Stimulated activated CD8-positive, alpha-beta memory T cell treated with anti-CD3 and anti-CD28 coated beads, Interleukin-12 subunit alpha, Interleukin-12 subunit beta, amount 100 ng/mL, for 4 hours (primary cell): ENCODE measurements around the gene ZNF362.
"Not testable (repeated sequence)": the region's sequence is repeated elsewhere in the genome, so short reads cannot be mapped to it uniquely, and the experiment has no call there.

Experiments used
- DNase-seq: peaks from one replicate; pipeline ENCODE4 v3.0.0-alpha.2; 2020; ENCODE audit warnings: low read depth

Gene ZNF362

GRCh38 chr1:33256471-33257206 is at the start of gene ZNF362:
ZNF362 (plus strand) TSS chr1:33256492; CDS start chr1:33270575, 14,083 bp downstream.
- DNase-seq = peak; percentile 52

GRCh38 chr1:33211972-33212371 is 44.3 kb upstream of the ZNF362 start:
- DNase-seq = no peak

- no peak for DNase-seq
These were observed 36.2 kb upstream of the ZNF362 start for GRCh38 chr1:33219886-33220661.

GRCh38 chr1:33220676-33221384 is 35.5 kb upstream of the ZNF362 start:
- no peak for DNase-seq

DNA sequence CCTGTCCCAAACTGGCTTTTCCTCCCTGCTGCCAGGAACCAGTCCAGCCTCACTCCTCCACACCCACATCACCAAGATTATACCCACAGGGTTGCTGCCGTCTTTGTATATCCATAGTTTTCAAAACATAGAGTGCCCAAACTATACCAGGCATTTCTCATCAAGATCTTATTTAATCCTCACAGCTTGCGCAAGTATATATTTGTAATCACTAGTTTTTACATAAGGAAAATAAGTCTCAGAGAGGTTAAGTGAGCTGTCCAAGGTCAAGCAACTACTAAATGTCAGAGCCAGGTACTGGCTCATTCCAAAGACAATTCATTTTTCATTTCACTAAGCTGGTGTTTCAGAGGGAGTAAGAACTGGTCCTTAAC is 34.9 kb upstream of the ZNF362 start:
- DNase-seq = no peak

DNA sequence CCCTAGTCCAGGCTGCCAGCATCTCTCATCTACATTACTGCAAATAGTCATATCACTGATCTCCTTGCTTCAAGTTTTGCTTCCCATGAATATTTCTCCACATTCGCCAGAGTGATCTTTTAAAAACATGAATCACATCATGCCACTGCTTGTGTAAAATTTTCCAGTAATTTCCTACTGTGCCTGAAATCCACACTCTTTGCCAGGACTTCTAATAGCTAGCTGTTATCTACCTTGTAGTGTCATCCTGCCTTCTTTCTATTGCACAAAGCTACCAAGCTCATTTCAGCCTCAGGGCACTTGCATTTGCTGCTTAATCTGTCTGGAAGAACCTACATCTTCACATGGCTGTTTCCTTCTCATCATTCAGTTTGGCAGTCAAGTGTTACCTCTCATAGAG is 33.9 kb upstream of the ZNF362 start:
- DNase-seq = no peak

DNA sequence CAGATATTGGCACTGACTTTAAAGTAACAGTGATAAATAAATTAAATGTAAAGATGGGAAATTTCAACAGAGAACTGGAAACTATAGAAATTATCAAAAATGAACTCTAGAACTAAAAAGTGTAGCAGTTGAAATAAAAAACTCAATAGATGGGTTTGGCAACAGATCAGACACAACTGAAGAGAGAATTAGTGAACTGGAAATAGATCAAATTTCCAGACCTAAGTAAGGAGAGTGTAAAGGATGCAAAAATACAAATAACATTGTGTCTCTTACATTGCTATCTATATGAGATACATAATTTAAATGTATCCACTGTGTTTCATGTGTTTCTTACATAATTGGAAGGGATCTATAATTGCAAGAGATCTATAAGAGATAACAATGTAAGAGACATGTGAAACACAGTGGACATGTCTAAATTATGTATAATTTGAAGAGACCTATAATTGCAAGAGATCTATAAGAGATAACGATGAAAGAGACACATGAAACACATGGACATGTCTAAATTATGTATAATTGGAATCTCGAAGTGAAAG is 32.1 kb upstream of the ZNF362 start:
- DNase-seq = no peak

GRCh38 chr1:33225586-33225985 is 30.7 kb upstream of the ZNF362 start:
- DNase-seq = no peak

DNA sequence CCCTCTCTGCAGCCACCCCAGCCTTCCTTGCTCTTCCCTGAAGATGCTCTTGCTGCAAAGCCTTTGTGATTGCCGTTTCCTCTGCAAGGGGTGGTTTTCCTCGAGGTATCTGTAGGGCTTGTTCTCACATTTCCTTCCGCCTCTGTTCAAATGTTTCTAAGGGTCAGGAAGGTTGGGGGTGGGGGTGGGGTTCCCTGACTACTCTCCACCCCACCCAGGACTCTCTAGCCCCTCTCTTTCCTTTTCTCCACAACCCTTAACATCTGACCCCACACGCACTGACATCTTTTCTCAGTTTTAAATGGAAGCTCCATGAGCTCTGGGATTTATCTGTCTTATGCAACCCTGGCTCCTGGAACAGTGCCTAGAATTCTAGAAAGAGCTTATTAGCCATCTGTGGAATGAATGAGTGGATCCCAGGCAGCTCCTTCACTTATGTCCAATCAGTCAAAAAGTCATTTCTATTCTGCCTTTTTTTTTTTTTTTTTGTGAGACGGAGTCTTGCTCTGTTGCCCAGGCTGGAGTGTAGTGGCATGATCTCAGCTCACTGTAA is 27.3 kb upstream of the ZNF362 start:
- no peak for DNase-seq

GRCh38 chr1:33231166-33231565 is 25.1 kb upstream of the ZNF362 start:
- DNase-seq = no peak

- DNase-seq = no peak
These were observed 23.6 kb upstream of the ZNF362 start for GRCh38 chr1:33232716-33233115.

GRCh38 chr1:33234131-33234530 is 22.2 kb upstream of the ZNF362 start:
- no peak for DNase-seq

GRCh38 chr1:33234588-33234990 is 21.7 kb upstream of the ZNF362 start:
- DNase-seq = no peak

DNA sequence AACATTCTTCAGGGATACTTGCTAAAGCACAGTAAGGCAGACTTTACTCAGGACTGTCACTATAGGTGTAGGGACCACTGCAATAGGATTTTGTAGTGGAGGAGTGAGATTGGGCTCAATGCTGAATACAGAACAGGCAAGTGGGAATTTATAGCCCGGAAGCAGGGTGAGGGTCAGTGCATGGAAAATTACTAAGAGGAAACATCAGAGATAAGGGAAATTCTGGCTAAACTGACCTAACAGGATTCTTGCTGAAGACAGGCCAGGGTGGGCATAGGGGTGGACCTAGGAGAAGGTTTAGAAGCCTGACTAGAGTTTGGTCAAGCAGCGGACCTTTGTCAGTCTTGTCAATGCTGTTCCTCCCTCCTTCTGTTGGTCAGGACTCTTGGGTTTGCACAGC is 20.8 kb upstream of the ZNF362 start:
- no peak for DNase-seq

DNA sequence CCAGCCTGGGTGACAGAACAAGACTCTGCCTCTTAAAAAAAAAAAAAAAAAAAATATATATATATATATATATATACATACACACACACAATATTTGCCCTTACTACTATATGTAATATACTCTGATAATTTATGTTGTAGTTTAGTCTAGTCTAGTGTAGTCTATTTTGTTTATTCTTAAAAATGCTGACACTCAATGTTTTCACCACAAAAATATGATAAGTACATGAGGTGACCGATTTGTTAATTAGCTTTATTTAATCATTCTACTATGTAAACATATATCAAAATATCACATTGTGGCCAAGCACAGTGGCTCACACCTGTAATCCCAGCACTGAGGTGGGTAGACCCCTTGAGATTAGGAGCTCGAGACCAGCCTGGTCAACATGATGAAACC is 19.8 kb upstream of the ZNF362 start:
- DNase-seq = no peak

- no peak for DNase-seq
These were observed 18.7 kb upstream of the ZNF362 start for GRCh38 chr1:33237579-33237978.

DNA sequence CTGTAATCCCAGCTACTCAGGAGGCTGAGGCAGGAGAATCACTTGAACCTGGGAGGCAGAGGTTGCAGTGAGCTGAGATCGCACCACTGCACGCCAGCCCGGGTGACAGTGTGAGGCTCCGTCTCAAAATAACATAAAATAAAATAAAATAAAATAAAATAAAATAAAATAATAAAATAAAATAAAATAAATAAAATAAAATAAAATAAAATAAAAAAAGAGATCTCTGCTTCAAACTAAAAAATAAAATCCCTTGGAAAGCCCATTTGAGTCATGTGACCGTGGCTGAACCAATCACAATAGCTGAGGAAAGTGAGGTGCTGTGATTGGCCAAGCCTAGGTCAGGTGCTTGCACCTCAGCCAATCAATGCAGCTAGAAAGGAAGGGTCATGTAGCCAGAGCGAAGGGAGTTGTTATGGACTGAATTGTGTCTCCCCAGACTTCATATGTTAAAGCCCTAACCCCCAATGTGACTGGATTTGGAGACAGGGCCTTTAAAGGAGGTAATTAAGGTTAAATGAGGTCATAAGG is 18.0 kb upstream of the ZNF362 start:
- not testable (repeated sequence) for DNase-seq

DNA sequence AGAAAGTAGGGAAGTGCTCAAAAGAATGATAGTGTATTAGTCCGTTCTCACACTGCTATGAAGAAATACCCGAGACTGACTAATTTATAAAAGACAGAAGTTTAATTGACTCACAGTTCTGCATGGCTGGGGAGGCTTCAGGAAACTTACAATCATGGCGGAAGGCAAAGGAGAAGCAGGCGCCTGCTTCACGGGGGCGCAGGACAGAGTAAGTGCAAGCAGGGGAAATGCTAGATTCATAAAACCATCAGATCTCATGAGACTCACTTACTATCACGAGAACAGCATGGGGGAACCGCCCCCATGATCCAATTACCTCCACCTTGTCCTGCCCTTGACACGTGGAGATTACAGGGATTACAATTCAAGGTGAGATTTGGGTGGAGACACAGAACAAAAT is 16.9 kb upstream of the ZNF362 start:
- DNase-seq = not testable (repeated sequence)

- DNase-seq = no peak
These were observed 14.4 kb upstream of the ZNF362 start for GRCh38 chr1:33241866-33242265.

DNA sequence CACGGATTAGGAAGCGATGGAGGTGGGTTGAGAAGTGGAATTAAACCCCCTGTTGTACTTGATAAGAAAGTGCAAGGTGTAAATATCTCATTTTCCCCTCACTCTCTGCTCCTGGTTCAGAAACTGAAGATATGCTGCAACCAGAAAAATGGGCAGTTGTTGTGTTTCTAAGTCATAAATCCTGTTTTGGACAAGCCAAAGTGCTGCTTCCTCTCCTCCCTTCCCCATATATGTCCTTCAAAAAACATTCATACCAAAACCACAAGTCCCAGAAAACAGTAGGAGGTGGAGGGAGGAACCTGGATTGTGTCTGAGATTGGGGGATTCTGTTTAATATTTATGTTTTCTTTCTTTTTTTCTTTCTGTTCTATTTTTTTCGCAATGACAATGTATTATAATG is 13.6 kb upstream of the ZNF362 start:
- no peak for DNase-seq

GRCh38 chr1:33244143-33244808 is 12.0 kb upstream of the ZNF362 start:
- no peak for DNase-seq

GRCh38 chr1:33244809-33245186 is 11.5 kb upstream of the ZNF362 start:
- DNase-seq = no peak
